Measurements from ENCODE around the gene SEPTIN6.

Gene SEPTIN6

DNA sequence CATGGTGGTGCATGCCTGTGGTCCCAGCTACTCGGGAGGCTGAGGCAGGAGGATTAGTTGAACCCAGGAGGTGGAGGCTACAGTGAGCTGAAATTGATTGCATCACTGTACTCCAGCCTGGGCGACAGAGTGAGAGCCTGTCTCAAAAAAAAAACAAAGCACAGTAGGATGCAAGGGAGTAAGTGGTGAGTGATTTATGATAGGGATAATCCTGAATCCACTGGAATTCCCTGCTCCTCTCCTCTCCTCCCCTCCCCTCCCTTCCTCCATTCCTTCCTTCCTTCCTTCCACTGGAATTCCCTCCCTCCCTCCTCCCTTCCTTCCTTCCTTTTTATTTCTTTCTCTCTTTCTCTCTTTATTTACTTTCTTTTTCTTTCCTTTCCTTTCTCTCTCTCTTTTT lies 45.9 kb downstream of the SEPTIN6 start:
- no peaks in the 10 kb centered on the region for H3K9me2 ChIP-seq (ENCODE audit: low read depth, low read length)
- no peak for TF ChIP-seq EZH2 (IDR thresholded peaks at IDR 0.05; ENCODE audit: borderline replicate concordance, low read length)
- TF ChIP-seq, protein P1, sequence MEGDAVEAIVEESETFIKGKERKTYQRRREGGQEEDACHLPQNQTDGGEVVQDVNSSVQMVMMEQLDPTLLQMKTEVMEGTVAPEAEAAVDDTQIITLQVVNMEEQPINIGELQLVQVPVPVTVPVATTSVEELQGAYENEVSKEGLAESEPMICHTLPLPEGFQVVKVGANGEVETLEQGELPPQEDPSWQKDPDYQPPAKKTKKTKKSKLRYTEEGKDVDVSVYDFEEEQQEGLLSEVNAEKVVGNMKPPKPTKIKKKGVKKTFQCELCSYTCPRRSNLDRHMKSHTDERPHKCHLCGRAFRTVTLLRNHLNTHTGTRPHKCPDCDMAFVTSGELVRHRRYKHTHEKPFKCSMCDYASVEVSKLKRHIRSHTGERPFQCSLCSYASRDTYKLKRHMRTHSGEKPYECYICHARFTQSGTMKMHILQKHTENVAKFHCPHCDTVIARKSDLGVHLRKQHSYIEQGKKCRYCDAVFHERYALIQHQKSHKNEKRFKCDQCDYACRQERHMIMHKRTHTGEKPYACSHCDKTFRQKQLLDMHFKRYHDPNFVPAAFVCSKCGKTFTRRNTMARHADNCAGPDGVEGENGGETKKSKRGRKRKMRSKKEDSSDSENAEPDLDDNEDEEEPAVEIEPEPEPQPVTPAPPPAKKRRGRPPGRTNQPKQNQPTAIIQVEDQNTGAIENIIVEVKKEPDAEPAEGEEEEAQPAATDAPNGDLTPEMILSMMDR (IDR thresholded peaks at IDR 0.05; ENCODE audit: low read length): no peak
- H3K4me3 ChIP-seq (ENCODE audit: low read depth, low read length, poor library complexity, severe bottlenecking): no peak overlapping the region
- no peak overlapping the region for H3K27ac ChIP-seq (ENCODE audit: low read depth, low read length, poor library complexity, severe bottlenecking)
- no peaks in the 10 kb centered on the region for H3K4me1 ChIP-seq (ENCODE audit: insufficient read depth, low read length, severe bottlenecking)
- H3F3A ChIP-seq (ENCODE audit: insufficient read depth, low read length): no peaks in the 10 kb centered on the region
- no peak overlapping the region for H2AFZ ChIP-seq (ENCODE audit: low read length)
- no peaks in the 10 kb centered on the region for H3K79me2 ChIP-seq (ENCODE audit: insufficient read depth, low read length)
- no peak overlapping the region for H3K4me2 ChIP-seq (ENCODE audit: low read length)
- H3K9ac ChIP-seq (ENCODE audit: low read length): no peak overlapping the region
- no peaks in the 10 kb centered on the region for H3K9me3 ChIP-seq (ENCODE audit: low read length)
- no peaks in the 10 kb centered on the region for H3K27me3 ChIP-seq (ENCODE audit: insufficient read depth, low read length)
- no peaks in the 10 kb centered on the region for H4K20me1 ChIP-seq (ENCODE audit: insufficient read depth, low read length)
- H3K36me3 ChIP-seq (ENCODE audit: insufficient read depth, low read length): peaks cover 63% of the 10 kb centered on the region

DNA sequence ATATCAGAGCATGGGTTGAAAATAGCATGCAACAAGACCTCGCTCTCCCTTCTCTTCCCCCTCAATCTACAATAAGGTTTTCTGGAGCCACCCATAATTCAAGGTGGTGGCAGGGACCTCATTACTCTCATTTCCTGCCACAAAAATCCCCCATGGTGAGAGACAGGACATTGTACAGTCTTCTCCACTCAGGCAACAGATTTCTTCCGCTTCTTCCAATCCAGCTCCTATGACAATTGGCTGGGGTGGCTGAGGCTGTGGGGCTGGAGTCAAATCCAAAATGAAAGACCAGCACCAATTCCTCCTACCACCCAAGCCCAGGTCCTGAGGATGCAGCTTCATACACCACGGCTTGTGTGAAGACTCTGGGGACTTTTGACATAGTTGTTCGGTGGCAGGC lies 46.5 kb downstream of the SEPTIN6 start:
- Histone ChIP-seq H3K27ac (ENCODE audit: low read depth, low read length, poor library complexity, severe bottlenecking) (no peak overlapping the region), H3K4me3 (ENCODE audit: low read depth, low read length, poor library complexity, severe bottlenecking) (no peak overlapping the region), H3K79me2 (ENCODE audit: insufficient read depth, low read length) (no peaks in the 10 kb centered on the region), H3K36me3 (ENCODE audit: insufficient read depth, low read length) (peaks cover 57% of the 10 kb centered on the region), H3K9me3 (ENCODE audit: low read length) (no peaks in the 10 kb centered on the region), H3K9me2 (ENCODE audit: low read depth, low read length) (no peaks in the 10 kb centered on the region), H4K20me1 (ENCODE audit: insufficient read depth, low read length) (no peaks in the 10 kb centered on the region), H3K9ac (ENCODE audit: low read length) (no peak overlapping the region), H3K4me2 (ENCODE audit: low read length) (no peak overlapping the region), H3K4me1 (ENCODE audit: insufficient read depth, low read length, severe bottlenecking) (no peaks in the 10 kb centered on the region), H2AFZ (ENCODE audit: low read length) (no peak overlapping the region), H3K27me3 (ENCODE audit: insufficient read depth, low read length) (no peaks in the 10 kb centered on the region), H3F3A (ENCODE audit: insufficient read depth, low read length) (no peaks in the 10 kb centered on the region)
- TF ChIP-seq, protein P1 (IDR thresholded peaks at IDR 0.05; ENCODE audit: low read length): no peak
- no peak for TF ChIP-seq EZH2 (IDR thresholded peaks at IDR 0.05; ENCODE audit: borderline replicate concordance, low read length)

DNA sequence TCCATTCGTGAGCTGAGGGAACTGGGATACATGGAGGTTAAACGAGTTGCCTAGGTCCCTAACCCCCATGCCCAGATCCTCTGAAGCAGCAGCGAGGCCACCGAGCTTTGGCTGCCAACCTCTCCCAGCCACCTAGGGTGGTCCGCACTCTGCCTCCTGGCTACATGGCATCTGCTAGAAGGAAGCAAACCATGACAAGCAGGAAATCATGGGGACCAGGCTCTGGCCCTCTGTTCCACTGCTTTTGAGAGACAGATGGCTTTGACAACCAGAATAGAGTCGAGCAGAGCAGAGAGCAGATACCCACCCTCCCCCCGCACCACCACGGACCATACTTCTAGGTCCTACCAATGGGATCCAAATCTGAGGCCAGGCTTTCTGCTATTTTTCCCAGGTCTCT lies 49.3 kb downstream of the SEPTIN6 start:
- H3K4me1 ChIP-seq (ENCODE audit: insufficient read depth, low read length, severe bottlenecking): peaks cover 5% of the 10 kb centered on the region
- no peak overlapping the region for H3K9ac ChIP-seq (ENCODE audit: low read length)
- H3K9me2 ChIP-seq (ENCODE audit: low read depth, low read length): no peaks in the 10 kb centered on the region

More for the DNA sequence above, 49.3 kb downstream of the SEPTIN6 start:
- no peaks in the 10 kb centered on the region for H3F3A ChIP-seq (ENCODE audit: insufficient read depth, low read length)
- H3K9me3 ChIP-seq (ENCODE audit: low read length): no peaks in the 10 kb centered on the region
- H4K20me1 ChIP-seq (ENCODE audit: insufficient read depth, low read length): no peaks in the 10 kb centered on the region
- H3K79me2 ChIP-seq (ENCODE audit: insufficient read depth, low read length): no peaks in the 10 kb centered on the region
- TF ChIP-seq, protein P1 (IDR thresholded peaks at IDR 0.05; ENCODE audit: low read length): no peak
- no peak for TF ChIP-seq EZH2 (IDR thresholded peaks at IDR 0.05; ENCODE audit: borderline replicate concordance, low read length)
- no peak overlapping the region for H3K4me3 ChIP-seq (ENCODE audit: low read depth, low read length, poor library complexity, severe bottlenecking)
- no peak overlapping the region for H2AFZ ChIP-seq (ENCODE audit: low read length)
- no peak overlapping the region for H3K27ac ChIP-seq (ENCODE audit: low read depth, low read length, poor library complexity, severe bottlenecking)
- no peaks in the 10 kb centered on the region for H3K27me3 ChIP-seq (ENCODE audit: insufficient read depth, low read length)
- H3K36me3 ChIP-seq (ENCODE audit: insufficient read depth, low read length): peaks cover 54% of the 10 kb centered on the region
- H3K4me2 ChIP-seq (ENCODE audit: low read length): no peak overlapping the region
